K562 (cell line): Measurements from ENCODE around the gene FAM151A. TPM values are rescaled to one million over a fixed set of nuclear protein-coding genes. Genes with fewer than 3 reads are reported as not detected.

ENCODE experiments used
- ATAC-seq: fragments of 200-7000 bp; cut with Tn5 transposase; 3 replicates; pipeline ENCODE4 v1.9.1; 2020; ENCODE audit warnings: moderate library complexity
- BruUV-seq: library from RNA; stranded (reverse); fragments of 400-500 nt; replicated peaks from 2 replicates; lab custom pipeline; 2021; lab: Mats Ljungman, UMichigan
- CTCF ChIA-PET: fragments of 300-600 bp; formaldehyde crosslinking; extraction: SDS; loops from one replicate; lab custom pipeline; 2021; ENCODE audit warnings: low intra/inter-chr PET ratio; lab: Yijun Ruan, JAX
- POLR2A ChIA-PET: fragments of 300-600, 350-650 bp; sonication (Branson Sonifier 250); formaldehyde crosslinking; extraction: SDS; loops from one replicate; lab custom pipeline; 2021; ENCODE audit warnings: antibody characterized with exemption, inconsistent platforms; lab: Yijun Ruan, JAX
- DNase-seq, 4 experiments: peaks; one replicate each; pipeline versions ENCODE4 v3.0.0 to v3.0.0-alpha.2; 2011 to 2018; ENCODE audit warnings: low spot score in 3 of 4, mixed read lengths in 3 of 4; ENCODE audit errors: extremely low read depth in 1 of 4
- FAIRE-seq: peaks from 2 replicates; lab custom pipeline; 2011; peaks lifted over from hg19 to GRCh38; lab: Jason Lieb, UNC
- H2AFZ ChIP-seq: 2 replicates; pipeline ENCODE4 v1.6.0; 2011; ENCODE audit warnings: low read depth, low read length, control low read depth, inconsistent platforms
- H3K27ac ChIP-seq: fragments of 200-600 bp; 3 replicates; pipeline ENCODE4 v1.8.0; 2011; ENCODE audit warnings: low read depth, mild to moderate bottlenecking, control low read depth, inconsistent platforms, low read length, moderate library complexity, mixed read lengths; ENCODE audit errors: extremely low read depth
- H3K27me3 ChIP-seq, 2 experiments: fragments of 300-600 bp in 1 of 2; 2 replicates in 1 of 2; 3 replicates in 1 of 2; pipeline versions ENCODE4 v1.6.0 to v1.8.0; 2011; ENCODE audit warnings: inconsistent platforms in 2 of 2, low read length in 2 of 2, mild to moderate bottlenecking in 1 of 2, mixed read lengths in 1 of 2, moderate library complexity in 1 of 2; ENCODE audit not compliant: control insufficient read depth in 2 of 2, insufficient read depth in 2 of 2
- H3K36me3 ChIP-seq: fragments of 300-600 bp; 3 replicates; pipeline ENCODE4 v1.8.0; 2011; ENCODE audit warnings: mild to moderate bottlenecking, low read length, inconsistent platforms; ENCODE audit not compliant: control insufficient read depth, insufficient read depth
- H3K4me1 ChIP-seq, 2 experiments: fragments of 200-600 bp in 1 of 2; replicated peaks in 1 of 2; 2 replicates in 1 of 2; 3 replicates in 1 of 2; pipeline versions ENCODE4 v1.5.1 to v1.8.0; 2011; ENCODE audit warnings: inconsistent platforms in 2 of 2, low read length in 2 of 2, mild to moderate bottlenecking in 1 of 2, mixed read lengths in 1 of 2, moderate library complexity in 1 of 2; ENCODE audit not compliant: control insufficient read depth in 2 of 2, insufficient read depth in 2 of 2
- H3K4me2 ChIP-seq: 2 replicates; pipeline ENCODE4 v1.6.1; 2011; ENCODE audit warnings: low read length, control low read depth, inconsistent platforms, mixed read lengths; ENCODE audit not compliant: insufficient read depth
- H3K4me3 ChIP-seq: fragments of 200-600 bp; sonication (generic), shearing (Covaris generic); 2 replicates; pipeline ENCODE4 v1.5.1; 2016; ENCODE audit warnings: control low read depth, inconsistent platforms
- H3K79me2 ChIP-seq: fragments of 200-600 bp; 3 replicates; pipeline ENCODE4 v1.8.0; 2011; ENCODE audit warnings: low read length, inconsistent platforms; ENCODE audit not compliant: control insufficient read depth, insufficient read depth
- H3K9ac ChIP-seq, 2 experiments: 2 replicates each; pipeline versions ENCODE4 v1.6.0 to v1.6.1; 2011; ENCODE audit warnings: low read depth in 2 of 2, low read length in 2 of 2, control low read depth in 1 of 2, inconsistent platforms in 1 of 2, mild to moderate bottlenecking in 1 of 2, mixed read lengths in 1 of 2; ENCODE audit not compliant: insufficient read depth in 1 of 2
- H3K9me1 ChIP-seq: one replicate; pipeline ENCODE4 v1.6.0; 2011; ENCODE audit warnings: inconsistent platforms, mild to moderate bottlenecking, low read length, moderate library complexity; ENCODE audit not compliant: control insufficient read depth, insufficient read depth
- H3K9me3 ChIP-seq: replicated peaks from 2 replicates; pipeline ENCODE4 v1.5.1; 2011; ENCODE audit warnings: low read depth, low read length, inconsistent platforms; ENCODE audit not compliant: control insufficient read depth, insufficient read depth
- H4K20me1 ChIP-seq: replicated peaks from 2 replicates; pipeline ENCODE4 v1.6.1; 2011; ENCODE audit warnings: low read length, inconsistent platforms, mixed read lengths; ENCODE audit not compliant: control insufficient read depth, insufficient read depth
- ATF7 ChIP-seq: fragments of 450-650 bp; IDR thresholded peaks from 2 replicates; pipeline ENCODE4 v1.7.1; 2014; ENCODE audit warnings: mild to moderate bottlenecking, moderate library complexity
- BRCA1 ChIP-seq, 2 experiments: fragments of 450-650 bp in 1 of 2; sonication (generic) in 1 of 2; formaldehyde crosslinking in 1 of 2; IDR thresholded peaks; 2 replicates each; pipeline versions ENCODE4 v1.5.0 to v1.6.1; 2017 to 2020; ENCODE audit warnings: mild to moderate bottlenecking in 1 of 2, missing genetic modification reagents in 1 of 2
- FIP1L1 ChIP-seq: fragments of 200-400 bp; formaldehyde crosslinking; IDR thresholded peaks from 2 replicates; pipeline ENCODE4 v1.6.1; 2018; ENCODE audit warnings: mild to moderate bottlenecking, low read depth, low read length; ENCODE audit not compliant: poor library complexity, severe bottlenecking
- HNRNPUL1 ChIP-seq: fragments of 200-400 bp; formaldehyde crosslinking; IDR thresholded peaks from 2 replicates; pipeline ENCODE4 v1.6.1; 2017; ENCODE audit warnings: low read length
- MAZ ChIP-seq, 2 experiments: fragments of 450-650 bp in 1 of 2; sonication (generic) in 1 of 2; formaldehyde crosslinking; IDR thresholded peaks in 1 of 2; conservative IDR thresholded peaks in 1 of 2; 2 replicates each; pipeline versions ENCODE4 v1.4.0 to v1.5.0; 2020; ENCODE audit warnings: mild to moderate bottlenecking in 1 of 2, missing genetic modification reagents in 1 of 2
- SFPQ ChIP-seq: fragments of 200-400 bp; formaldehyde crosslinking; IDR thresholded peaks from 2 replicates; pipeline ENCODE4 v1.6.1; 2017; ENCODE audit warnings: mild to moderate bottlenecking, low read depth, low read length, moderate library complexity
- SMARCC2 ChIP-seq: fragments of 450-650 bp; IDR thresholded peaks from 2 replicates; pipeline ENCODE4 v1.6.1; 2017; ENCODE audit warnings: antibody characterized with exemption, moderate library complexity, mild to moderate bottlenecking, low read depth
- TEAD2 ChIP-seq: fragments of 450-650 bp; IDR thresholded peaks from 2 replicates; pipeline ENCODE4 v1.6.1; 2016; ENCODE audit warnings: missing genetic modification characterization, control low read depth, missing compliant biosample characterization
- ZBTB40 ChIP-seq, 2 experiments: fragments of 450-650 bp in 1 of 2; sonication (generic) in 1 of 2; formaldehyde crosslinking in 1 of 2; IDR thresholded peaks; 2 replicates each; pipeline versions ENCODE4 v1.7.1 to v1.9.0; 2016 to 2022; ENCODE audit warnings: inconsistent platforms in 1 of 2, mild to moderate bottlenecking in 1 of 2, missing genetic modification reagents in 1 of 2
- ZNF41 ChIP-seq: fragments of 250-450 bp; sonication (Bioruptor Pico); conservative IDR thresholded peaks from 2 replicates; pipeline ENCODE4 v1.4.0; 2020; ENCODE audit warnings: mild to moderate bottlenecking
- ZNF75A ChIP-seq: fragments of 450-650 bp; formaldehyde crosslinking; IDR thresholded peaks from 2 replicates; pipeline ENCODE4 v1.4.0; 2020; ENCODE audit warnings: mild to moderate bottlenecking
- WGBS: fragments of 100-300 bp; shearing (Covaris generic); methylation state at CpG from one replicate; pipeline ENCODE4 v1.1.6; 2016; ENCODE audit warnings: low coverage, mixed read lengths; ENCODE audit not compliant: insufficient coverage; ENCODE audit errors: missing lambda C conversion rate; 5-methylcytosine and 5-hydroxymethylcytosine counted together
- in situ Hi-C: fragments of 300-500 bp; cut with MboI; formaldehyde crosslinking; loops from 4 replicates; pipeline ENCODE4 v1.15.0; 2018; ENCODE audit warnings: inconsistent platforms, mixed read lengths
- intact Hi-C: fragments of 100-400 bp; cut with micrococcal nuclease; formaldehyde crosslinking; loops from 2 replicates; pipeline ENCODE4 v1.14.2; 2022
- polyA plus RNA-seq, 8 experiments: library from polyadenylated mRNA; depleted of rRNA in 4 of 8; stranded (reverse) in 5 of 8; unstranded in 3 of 8; fragments of >200 nt; fragmentation: Nextera tagmentation in 2 of 8; fragmentation: Illumina TruSeq in 1 of 8; extraction: Ambion mirVana in 2 of 8; extraction: Trizol in 1 of 8; gene quantifications; 2 replicates each; pipeline versions ENCODE4 v1.2.1 to v1.2.3, GENCODE V29; 2011 to 2014; ENCODE audit warnings: inconsistent platforms in 1 of 8, missing spikeins in 1 of 8
- total RNA-seq, 7 experiments: library from RNA; depleted of rRNA in 6 of 7; stranded (reverse); fragments of >200 nt in 6 of 7; fragmentation: Illumina TruSeq in 2 of 7; extraction: Trizol in 2 of 7; gene quantifications; 2 replicates each; pipeline versions ENCODE4 v1.2.1 to v1.2.3, GENCODE V29; 2011 to 2021; ENCODE audit warnings: low replicate concordance in 1 of 7

The FAM151A gene
- total and polyA plus RNA-seq, 9 of the 15 experiments (the other 6 are each of a cell fraction or from before 2014, with no cell fraction given) = not detected

GRCh38 chr1:54569339-54569738 is 54.0 kb downstream of the FAM151A start:
- intact Hi-C loops (no loop called here), in situ Hi-C loops (no loop called here)
- H2AFZ ChIP-seq = no peak overlapping the region
- ChIA-PET CTCF (no interaction called here), POLR2A (interaction anchor here (0.6 to 1.1 kb wide), 2 partner anchors 19 to 243 kb away, joined by 3 read pairs; no protein-coding TSS in a partner anchor)
- BruUV-seq = no TSS peak
- H4K20me1 ChIP-seq = no peaks in the 10 kb centered on the region
- H3K9me1 ChIP-seq = no peaks in the 10 kb centered on the region
- no peaks in the 10 kb centered on the region for H3K36me3 ChIP-seq
- no peak overlapping the region for H3K27ac ChIP-seq
- H3K9me3 ChIP-seq = no peaks in the 10 kb centered on the region
- no peak for FAIRE-seq
- DNase-seq = no peak
- no peak overlapping the region for H3K4me3 ChIP-seq
- H3K4me2 ChIP-seq = no peak overlapping the region
- no peak overlapping the region for H3K9ac ChIP-seq
- 6% methylated on average over 4 of the region's 4 CpGs for WGBS
- peaks cover 9 to 15% of the 10 kb centered on the region in 2 experiments for H3K4me1 ChIP-seq
- no peaks in the 10 kb centered on the region for H3K79me2 ChIP-seq
- peaks cover 20 to 48% of the 10 kb centered on the region in 2 experiments; a peak in 4 of 5 replicates for H3K27me3 ChIP-seq
- ATAC-seq = no peak
- no peak for TF ChIP-seq SFPQ
- TF ChIP-seq ATF7 = no peak
- no peak for TF ChIP-seq ZNF75A (CRISPR knock-in tag)
- TF ChIP-seq ZBTB40 (IDR thresholded peaks at IDR 0.05) = no peak
- no peak for TF ChIP-seq ZBTB40 (CRISPR knock-in tag; IDR thresholded peaks at IDR 0.05)
- TF ChIP-seq ZNF41 (CRISPR knock-in tag) = no peak
- no peak for TF ChIP-seq SMARCC2
- TF ChIP-seq HNRNPUL1 = no peak
- TF ChIP-seq BRCA1 (IDR thresholded peaks at IDR 0.05) = no peak
- TF ChIP-seq BRCA1 (CRISPR knock-in tag; IDR thresholded peaks at IDR 0.05) = no peak
- TF ChIP-seq MAZ (CRISPR knock-in tag; conservative IDR thresholded peaks at IDR 0.05 in 1 of 2, IDR thresholded peaks at IDR 0.05 in 1 of 2) = no peak
- TF ChIP-seq FIP1L1 = no peak
- TF ChIP-seq TEAD2 (tag) = no peak
